Measurements from ENCODE around the gene CTNNBIP1.

Gene CTNNBIP1

GRCh38 chr1:9853249-9853595 lies 56.8 kb downstream of the CTNNBIP1 start:
- DNase-seq (ENCODE audit: low spot score) = no peak

- DNase-seq (ENCODE audit: low spot score) = no peak
Observed at GRCh38 chr1:9852410-9853248, 57.4 kb downstream of the CTNNBIP1 start.

GRCh38 chr1:9852004-9852403 lies 58.1 kb downstream of the CTNNBIP1 start:
- no peak for DNase-seq (ENCODE audit: low spot score)

GRCh38 chr1:9850442-9851162 lies 59.5 kb downstream of the CTNNBIP1 start:
- no peak for DNase-seq (ENCODE audit: low spot score)

GRCh38 chr1:9849691-9850441 lies 60.2 kb downstream of the CTNNBIP1 start:
- DNase-seq (ENCODE audit: low spot score) = peak; percentile 42

- DNase-seq (ENCODE audit: low spot score) = no peak
Observed at GRCh38 chr1:9848022-9848421, 62.0 kb downstream of the CTNNBIP1 start.

GRCh38 chr1:9847269-9847668 lies 62.8 kb downstream of the CTNNBIP1 start:
- no peak for DNase-seq (ENCODE audit: low spot score)

GRCh38 chr1:9846611-9847171 lies 63.4 kb downstream of the CTNNBIP1 start:
- DNase-seq (ENCODE audit: low spot score) = no peak

GRCh38 chr1:9845914-9846313 lies 64.2 kb downstream of the CTNNBIP1 start:
- no peak for DNase-seq (ENCODE audit: low spot score)

- DNase-seq (ENCODE audit: low spot score) = no peak
Observed at GRCh38 chr1:9844756-9845155, 65.3 kb downstream of the CTNNBIP1 start.

GRCh38 chr1:9844106-9844505 lies 66.0 kb downstream of the CTNNBIP1 start:
- DNase-seq (ENCODE audit: low spot score) = no peak

- no peak for DNase-seq (ENCODE audit: low spot score)
Observed at GRCh38 chr1:9843576-9843945, 66.5 kb downstream of the CTNNBIP1 start.

GRCh38 chr1:9842781-9843575 lies 67.1 kb downstream of the CTNNBIP1 start:
- no peak for DNase-seq (ENCODE audit: low spot score)

GRCh38 chr1:9842073-9842711 lies 67.9 kb downstream of the CTNNBIP1 start:
- DNase-seq (ENCODE audit: low spot score) = no peak

GRCh38 chr1:9841460-9841859 lies 68.6 kb downstream of the CTNNBIP1 start:
- DNase-seq (ENCODE audit: low spot score) = no peak

- no peak for DNase-seq (ENCODE audit: low spot score)
Observed at GRCh38 chr1:9840176-9840575, 69.9 kb downstream of the CTNNBIP1 start.

GRCh38 chr1:9838946-9839345 lies 71.1 kb downstream of the CTNNBIP1 start:
- no peak for DNase-seq (ENCODE audit: low spot score)

- DNase-seq (ENCODE audit: low spot score) = no peak
Observed at GRCh38 chr1:9836632-9836960, 73.5 kb downstream of the CTNNBIP1 start.

GRCh38 chr1:9835758-9836631 lies 74.1 kb downstream of the CTNNBIP1 start:
- DNase-seq (ENCODE audit: low spot score) = no peak

GRCh38 chr1:9835404-9835757 lies 74.7 kb downstream of the CTNNBIP1 start:
- no peak for DNase-seq (ENCODE audit: low spot score)

Data from CD4-positive, alpha-beta T cell treated with Interleukin-6 at 100 ng/mL for 8 hours (primary cell).